Measurements from ENCODE around the gene RAPGEF5.

- TF ChIP-seq CTCF (IDR thresholded peaks at IDR 0.05) (no peak), POLR2A (IDR thresholded peaks at IDR 0.05) (no peak)
These were observed 143.0 kb downstream of the RAPGEF5 start for GRCh38 chr7:22214000-22214399.

Measured in thyroid gland (tissue), 4 donors.